Esophagus (tissue), 2 donors: ENCODE results near the gene CHRNA9. TPM values are rescaled to one million over a fixed set of nuclear protein-coding genes. Genes with fewer than 3 reads are reported as not detected.

Experiments used
- H3K27ac ChIP-seq, 2 donors: one replicate each; pipeline ENCODE4 v1.5.1; 2013; ENCODE audit warnings: low read depth in 2 of 2, mild to moderate bottlenecking in 2 of 2, inconsistent platforms in 1 of 2, low read length in 1 of 2, moderate library complexity in 1 of 2
- H3K27me3 ChIP-seq, 2 donors: one replicate each; pipeline ENCODE4 v1.6.1; 2013; ENCODE audit warnings: low read length in 2 of 2, control low read depth in 1 of 2, mild to moderate bottlenecking in 1 of 2; ENCODE audit not compliant: insufficient read depth in 2 of 2, control insufficient read depth in 1 of 2
- H3K36me3 ChIP-seq, 2 donors: one replicate each; pipeline ENCODE4 v1.6.1; 2013; ENCODE audit warnings: low read length in 1 of 2; ENCODE audit not compliant: control insufficient read depth in 2 of 2, insufficient read depth in 2 of 2
- H3K4me1 ChIP-seq, 2 donors: one replicate each; pipeline ENCODE4 v1.6.1; 2013; ENCODE audit warnings: low read length in 1 of 2; ENCODE audit not compliant: control insufficient read depth in 2 of 2, insufficient read depth in 2 of 2
- H3K4me3 ChIP-seq, 2 donors: one replicate each; pipeline ENCODE4 v1.5.1; 2013; ENCODE audit warnings: low read length in 2 of 2, mild to moderate bottlenecking in 2 of 2, low read depth in 1 of 2, moderate library complexity in 1 of 2
- H3K9me3 ChIP-seq, 2 donors: one replicate each; pipeline ENCODE4 v1.6.1; 2013; ENCODE audit warnings: mild to moderate bottlenecking in 2 of 2, low read depth in 1 of 2, low read length in 1 of 2, moderate library complexity in 1 of 2; ENCODE audit not compliant: control insufficient read depth in 2 of 2, insufficient read depth in 1 of 2
- WGBS, 2 donors: extraction: QIAGEN DNeasy Blood & Tissue Kit; methylation state at CpG; one replicate each; pipeline ENCODE4 v1.1.7; 2013; 5-methylcytosine and 5-hydroxymethylcytosine counted together
- polyA plus RNA-seq, 2 donors: library from polyadenylated mRNA; stranded (reverse); fragments of 200-250 nt; gene quantifications; one replicate each; pipeline ENCODE4 v1.2.3, GENCODE V29; 2013
- donor health status: healthy with polysubstance abuse.
- donor health status: Bipolar disorder and iron deficiency.

Gene CHRNA9
- polyA plus RNA-seq, 2 donors: not detected

DNA sequence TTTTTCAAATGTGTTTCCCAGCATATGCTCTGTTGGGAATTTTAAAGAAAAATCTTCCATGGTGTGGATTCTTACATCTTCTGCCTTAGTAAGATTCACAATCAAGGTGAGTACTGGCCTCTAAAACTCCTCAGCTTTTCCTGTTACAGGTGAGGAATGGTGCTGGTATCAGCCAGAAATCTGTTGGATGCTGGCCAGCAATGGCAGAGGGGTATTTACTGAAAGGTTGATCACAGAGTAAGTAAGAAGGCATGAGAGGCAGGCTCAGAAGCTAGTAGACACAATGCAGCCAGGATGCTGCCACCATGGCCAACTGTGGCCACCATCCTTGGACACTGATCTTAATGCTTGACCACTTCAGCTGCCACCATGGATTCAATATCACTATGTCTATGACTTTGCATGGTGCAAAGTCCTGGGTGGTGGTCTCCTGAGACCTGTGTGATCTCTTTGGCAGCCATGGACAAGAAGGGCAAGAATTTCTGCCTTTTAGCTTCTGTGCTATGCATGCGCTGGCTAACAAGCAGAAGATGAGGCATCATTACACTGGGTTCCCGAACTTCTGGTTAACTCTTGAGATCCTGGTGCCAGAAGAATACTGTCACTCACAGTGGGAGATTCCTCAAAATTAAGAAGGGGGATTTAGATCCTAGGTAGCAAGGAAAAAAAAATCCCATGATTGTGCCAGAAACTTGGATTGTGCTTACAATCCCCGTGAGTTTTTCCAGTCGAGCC is 60.2 kb downstream of the CHRNA9 start:
- no peaks in the 10 kb centered on the region for H3K27me3 ChIP-seq
- no peaks in the 10 kb centered on the region for H3K9me3 ChIP-seq
- no peak overlapping the region for H3K27ac ChIP-seq
- H3K4me3 ChIP-seq: no peak overlapping the region
- WGBS, 2 donors: 35 to 39% methylated on average over 4 of the region's 4 CpGs
- H3K36me3 ChIP-seq: no peaks in the 10 kb centered on the region
- peaks cover 0 to 11% of the 10 kb centered on the region in 2 donors for H3K4me1 ChIP-seq

DNA sequence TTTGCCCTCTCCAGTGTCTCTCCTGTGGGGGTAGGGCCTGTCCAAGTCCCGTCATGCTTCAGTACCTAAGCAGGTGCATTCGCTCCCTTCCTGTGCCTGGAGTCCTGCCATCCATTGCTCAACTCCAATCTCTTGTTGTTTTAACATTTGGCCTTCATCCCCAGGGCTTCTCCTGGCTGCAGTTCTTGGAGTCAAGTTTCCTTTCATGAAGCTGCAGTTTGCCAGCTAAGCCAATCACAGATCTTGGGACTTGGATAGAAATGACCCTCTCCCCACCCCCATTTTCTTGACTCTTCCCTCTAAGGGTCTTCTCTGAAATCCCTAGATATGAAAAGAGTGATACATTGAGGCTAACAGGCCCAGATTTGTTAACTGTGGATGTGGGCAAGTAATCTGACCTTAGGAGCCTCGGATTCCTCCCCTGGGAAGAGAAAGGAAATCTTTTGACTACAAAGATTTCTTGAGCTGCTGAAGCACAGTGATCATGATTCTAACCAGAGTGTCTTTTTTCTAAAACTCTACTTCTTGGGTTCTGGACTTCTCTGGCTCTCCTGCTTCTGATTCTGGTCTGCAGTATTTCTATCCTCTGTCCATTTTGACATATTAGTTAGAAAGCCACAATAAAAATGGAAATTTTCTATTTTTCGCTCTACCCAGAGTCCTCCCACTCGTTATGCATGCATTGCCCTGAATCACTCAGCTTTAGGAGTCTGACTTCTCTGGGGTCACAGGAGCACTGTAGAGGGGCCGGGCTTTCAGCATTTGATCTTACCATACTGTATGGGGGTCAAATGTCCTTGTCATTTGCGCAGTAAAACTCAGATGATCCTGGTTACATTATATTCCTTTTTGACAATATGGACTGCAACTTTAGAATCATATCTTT is 61.0 kb downstream of the CHRNA9 start:
- 49 to 56% methylated on average over 7 of the region's 7 CpGs for WGBS, 2 donors
- Histone ChIP-seq H3K27me3 (no peaks in the 10 kb centered on the region), H3K27ac (peak overlapping the region in 1 of 2 donors; percentile 29)

DNA sequence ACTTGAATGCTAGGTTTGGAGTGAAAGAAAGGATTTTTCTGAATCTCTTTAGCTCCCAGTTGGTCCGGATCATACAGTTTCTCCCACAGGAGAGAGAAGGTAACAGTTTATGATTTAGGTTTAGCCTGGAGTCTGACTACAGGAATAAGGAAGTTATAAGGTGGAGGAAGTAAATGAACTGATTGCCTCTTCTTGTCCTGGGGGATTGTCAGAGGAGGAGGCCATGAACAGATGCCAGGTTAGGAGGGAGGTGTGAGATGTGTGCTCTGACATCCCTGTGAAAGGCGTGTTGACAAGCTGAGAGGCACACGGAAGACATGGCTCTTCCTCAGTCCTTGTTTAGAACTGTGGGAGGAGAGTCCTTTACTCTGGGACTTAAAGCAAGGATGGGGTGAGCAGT is 64.4 kb downstream of the CHRNA9 start:
- no peak overlapping the region for H3K27ac ChIP-seq
- H3K4me1 ChIP-seq: peaks cover 2 to 16% of the 10 kb centered on the region in 2 donors
- H3K36me3 ChIP-seq: no peaks in the 10 kb centered on the region
- H3K4me3 ChIP-seq: no peak overlapping the region
- no peaks in the 10 kb centered on the region for H3K27me3 ChIP-seq
- H3K9me3 ChIP-seq: no peaks in the 10 kb centered on the region
- WGBS, 2 donors: 73 to 76% methylated on average over 3 of the region's 3 CpGs

More for the DNA sequence above, 61.0 kb downstream of the CHRNA9 start:
- Histone ChIP-seq H3K4me1 (peaks cover 0 to 11% of the 10 kb centered on the region in 2 donors), H3K36me3 (no peaks in the 10 kb centered on the region), H3K9me3 (no peaks in the 10 kb centered on the region), H3K4me3 (no peak overlapping the region)

DNA sequence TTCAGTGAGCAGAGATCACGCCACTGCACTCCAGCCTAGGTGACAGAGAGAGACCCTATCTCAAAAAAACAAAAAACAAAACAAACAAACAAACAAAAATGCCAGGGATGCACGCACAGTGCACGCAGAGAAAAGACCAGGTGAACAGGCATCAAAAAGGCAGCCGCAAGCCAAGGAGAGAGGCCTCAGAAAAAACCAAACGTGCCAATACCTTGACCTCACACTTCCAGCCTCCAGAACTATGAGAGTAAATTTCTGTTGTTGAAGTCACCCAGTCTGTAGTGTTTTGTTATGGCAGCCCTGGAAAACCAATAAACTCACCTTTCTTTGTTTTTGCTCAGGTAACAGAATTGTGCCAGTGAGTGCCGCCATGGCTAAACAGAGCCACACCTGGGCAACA is 66.0 kb downstream of the CHRNA9 start:
- H3K4me1 ChIP-seq: peaks cover 2 to 12% of the 10 kb centered on the region in 2 donors
- no peak overlapping the region for H3K27ac ChIP-seq
- whole genome bisulfite sequencing, 2 donors: 93 to 98% methylated on average over 6 of the region's 6 CpGs
- H3K36me3 ChIP-seq: no peaks in the 10 kb centered on the region
- H3K4me3 ChIP-seq: no peak overlapping the region
- H3K9me3 ChIP-seq: no peaks in the 10 kb centered on the region
- no peaks in the 10 kb centered on the region for H3K27me3 ChIP-seq

DNA sequence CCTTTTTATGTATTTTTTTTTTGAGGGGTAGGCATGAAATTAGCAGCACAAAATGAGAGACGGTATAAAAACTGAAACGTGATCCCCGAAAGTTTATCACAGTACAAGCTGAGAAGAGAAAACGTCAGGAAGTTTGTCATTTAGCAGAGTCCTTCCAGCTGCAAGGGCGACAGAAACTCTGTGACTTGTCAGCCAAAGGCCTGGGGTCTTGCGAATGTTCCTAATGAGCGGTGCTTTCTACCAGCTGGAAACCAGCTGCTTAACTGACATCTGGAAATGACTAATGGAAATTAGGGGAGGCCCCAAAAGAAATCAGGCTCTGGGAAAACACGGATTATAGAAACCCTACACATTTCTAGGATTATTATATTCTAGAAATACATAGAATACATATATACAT is 66.5 kb downstream of the CHRNA9 start:
- no peaks in the 10 kb centered on the region for H3K27me3 ChIP-seq
- 69 to 70% methylated on average over 8 of the region's 8 CpGs for WGBS, 2 donors
- H3K27ac ChIP-seq: no peak overlapping the region
- H3K36me3 ChIP-seq: no peaks in the 10 kb centered on the region
- peaks cover 2 to 10% of the 10 kb centered on the region in 2 donors for H3K4me1 ChIP-seq
- no peak overlapping the region for H3K4me3 ChIP-seq
- no peaks in the 10 kb centered on the region for H3K9me3 ChIP-seq

DNA sequence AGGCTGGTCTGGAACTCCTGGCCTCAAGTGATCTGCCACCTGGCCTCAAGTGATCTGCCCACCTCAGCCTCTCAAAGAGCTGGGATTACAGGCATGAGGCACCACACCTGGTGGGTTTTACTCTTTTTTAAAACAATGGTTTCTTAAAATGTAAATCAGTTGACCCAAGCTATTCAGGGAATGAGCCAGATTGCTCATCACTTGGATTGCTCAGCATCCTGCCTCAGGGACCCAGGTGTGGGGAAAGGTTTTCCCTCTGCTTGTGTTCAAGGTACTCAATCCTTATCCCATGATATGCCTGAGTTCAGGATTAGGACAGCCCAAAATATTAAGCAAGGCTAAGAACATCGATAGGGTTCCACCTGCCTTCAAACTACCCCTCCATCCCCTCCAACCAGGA is 67.4 kb downstream of the CHRNA9 start:
- Histone ChIP-seq H3K36me3 (no peaks in the 10 kb centered on the region), H3K27ac (peak overlapping the region in 1 of 2 donors; percentile 8), H3K4me1 (peaks cover 2 to 10% of the 10 kb centered on the region in 2 donors), H3K9me3 (peaks cover 0 to 2% of the 10 kb centered on the region in 2 donors), H3K27me3 (no peaks in the 10 kb centered on the region), H3K4me3 (no peak overlapping the region)
- 60 to 73% methylated on average over 1 of the region's 1 CpG for WGBS, 2 donors

DNA sequence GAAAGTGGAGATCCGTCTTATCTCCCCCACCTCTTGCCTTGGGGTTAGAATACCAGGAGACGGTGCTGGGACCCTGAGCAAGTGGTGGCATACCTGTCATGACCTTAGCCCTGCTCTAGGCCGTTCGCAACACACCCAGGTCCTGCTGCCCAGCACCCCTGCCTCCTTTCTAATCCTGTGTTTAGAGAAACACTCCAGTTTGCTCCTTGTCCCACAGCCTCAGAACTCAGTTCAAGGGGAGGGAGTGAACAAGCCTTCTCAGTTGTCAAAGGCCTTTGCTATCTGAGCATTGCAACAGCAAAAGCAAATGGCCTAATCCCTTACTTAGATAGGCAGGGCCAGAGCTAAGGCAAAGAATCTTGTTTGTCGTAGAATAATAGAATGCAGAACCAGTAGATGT is 67.9 kb downstream of the CHRNA9 start:
- Histone ChIP-seq H3K27ac (peak overlapping the region; percentile 75 to 79), H3K36me3 (no peaks in the 10 kb centered on the region), H3K4me1 (peaks cover 2 to 10% of the 10 kb centered on the region in 2 donors), H3K27me3 (no peaks in the 10 kb centered on the region), H3K4me3 (no peak overlapping the region), H3K9me3 (peaks cover 0 to 2% of the 10 kb centered on the region in 2 donors)
- WGBS, 2 donors: 75 to 79% methylated on average over 5 of the region's 5 CpGs

Other genes with a start within 250 kb of the CHRNA9 start
- gene RHOH, start 138.3 kb upstream of the CHRNA9 start, polyA plus RNA-seq: 1 to 10 TPM in 1 of 2 donors, under 1 TPM in 1; 0.87 to 1.1 TPM